Esophagus (tissue), 2 donors: ENCODE results near the gene GORAB. TPM values are rescaled to one million over a fixed set of nuclear protein-coding genes. Genes with fewer than 3 reads are reported as not detected.

Source experiments
- H3K27ac ChIP-seq, 2 donors: one replicate each; pipeline ENCODE4 v1.5.1; 2013; ENCODE audit warnings: low read depth in 2 of 2, mild to moderate bottlenecking in 2 of 2, inconsistent platforms in 1 of 2, low read length in 1 of 2, moderate library complexity in 1 of 2
- H3K27me3 ChIP-seq, 2 donors: one replicate each; pipeline ENCODE4 v1.6.1; 2013; ENCODE audit warnings: low read length in 2 of 2, control low read depth in 1 of 2, mild to moderate bottlenecking in 1 of 2; ENCODE audit not compliant: insufficient read depth in 2 of 2, control insufficient read depth in 1 of 2
- H3K36me3 ChIP-seq, 2 donors: one replicate each; pipeline ENCODE4 v1.6.1; 2013; ENCODE audit warnings: low read length in 1 of 2; ENCODE audit not compliant: control insufficient read depth in 2 of 2, insufficient read depth in 2 of 2
- H3K4me1 ChIP-seq, 2 donors: one replicate each; pipeline ENCODE4 v1.6.1; 2013; ENCODE audit warnings: low read length in 1 of 2; ENCODE audit not compliant: control insufficient read depth in 2 of 2, insufficient read depth in 2 of 2
- H3K4me3 ChIP-seq, 2 donors: one replicate each; pipeline ENCODE4 v1.5.1; 2013; ENCODE audit warnings: low read length in 2 of 2, mild to moderate bottlenecking in 2 of 2, low read depth in 1 of 2, moderate library complexity in 1 of 2
- H3K9me3 ChIP-seq, 2 donors: one replicate each; pipeline ENCODE4 v1.6.1; 2013; ENCODE audit warnings: mild to moderate bottlenecking in 2 of 2, low read depth in 1 of 2, low read length in 1 of 2, moderate library complexity in 1 of 2; ENCODE audit not compliant: control insufficient read depth in 2 of 2, insufficient read depth in 1 of 2
- WGBS, 2 donors: extraction: QIAGEN DNeasy Blood & Tissue Kit; methylation state at CpG; one replicate each; pipeline ENCODE4 v1.1.7; 2013; 5-methylcytosine and 5-hydroxymethylcytosine counted together
- polyA plus RNA-seq, 2 donors: library from polyadenylated mRNA; stranded (reverse); fragments of 200-250 nt; gene quantifications; one replicate each; pipeline ENCODE4 v1.2.3, GENCODE V29; 2013
- donor health status: healthy with polysubstance abuse.
- donor health status: Bipolar disorder and iron deficiency.

GORAB gene
- polyA plus RNA-seq, 2 donors, result 4.1 to 6.2 TPM

DNA sequence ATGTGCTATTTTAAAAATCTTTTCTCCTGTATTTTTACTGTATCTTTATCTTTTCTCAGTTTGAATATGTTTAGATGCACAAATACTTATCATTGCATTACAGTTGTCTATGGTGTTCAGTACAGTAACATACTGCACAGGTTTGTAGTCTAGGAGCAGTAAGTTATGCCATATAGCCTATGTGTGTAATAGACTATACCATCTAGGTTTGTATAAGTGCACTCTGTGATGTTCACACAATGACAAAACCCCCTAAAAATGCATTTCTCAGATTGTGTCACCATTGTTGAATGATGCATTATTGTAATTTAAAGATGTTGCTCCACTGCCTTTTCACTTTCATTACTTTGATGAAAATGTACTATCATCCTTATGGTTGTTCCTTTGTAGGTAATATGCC is 67.1 kb downstream of the GORAB start:
- Histone ChIP-seq H3K27me3 (no peaks in the 10 kb centered on the region), H3K9me3 (peaks cover 0 to 5% of the 10 kb centered on the region in 2 donors), H3K36me3 (no peaks in the 10 kb centered on the region), H3K4me1 (no peaks in the 10 kb centered on the region), H3K4me3 (no peak overlapping the region), H3K27ac (no peak overlapping the region)

GRCh38 chr1:170601866-170602265 is 69.9 kb downstream of the GORAB start:
- 57 to 85% methylated on average over 1 of the region's 1 CpG for WGBS, 2 donors
- Histone ChIP-seq H3K27ac (no peak overlapping the region), H3K36me3 (no peaks in the 10 kb centered on the region), H3K4me3 (no peak overlapping the region), H3K4me1 (no peaks in the 10 kb centered on the region), H3K9me3 (peaks cover 0 to 5% of the 10 kb centered on the region in 2 donors), H3K27me3 (no peaks in the 10 kb centered on the region)

Other genes with a start within 250 kb of the GORAB start
- 1 to 10 TPM; 2.2 to 4.5 TPM for gene PRRX1, start 132.0 kb downstream of the GORAB start, polyA plus RNA-seq